Activated T-cell treated with anti-CD3 and anti-CD28 coated beads, Interleukin-2, amount 50 U/mL, for 72 hours (primary cell): ENCODE measurements around the gene ZNF41. TPM values are rescaled to one million over a fixed set of nuclear protein-coding genes. Genes with fewer than 3 reads are reported as not detected.
"Not testable (repeated sequence)": the region's sequence is repeated elsewhere in the genome, so short reads cannot be mapped to it uniquely, and the experiment has no call there.

Source experiments
- ATAC-seq, 2 donors: fragments of 150-1000 bp; cut with Tn5 transposase; replicated peaks in 1 of 2; 2 replicates each; pipeline ENCODE4 v1.10.0; 2021; ENCODE audit warnings: moderate library complexity in 2 of 2, mild to moderate bottlenecking in 1 of 2
- DNase-seq, 2 donors: peaks; one replicate each; pipeline ENCODE4 v3.0.0; 2021 to 2022; ENCODE audit warnings: mixed read lengths in 1 of 2
- H3K27ac Mint-ChIP-seq: one replicate; pipeline ENCODE4 v1.8.0; 2022; ENCODE audit warnings: mild to moderate bottlenecking, moderate library complexity, mixed read lengths
- H3K27me3 Mint-ChIP-seq: one replicate; pipeline ENCODE4 v1.8.0; 2022; ENCODE audit warnings: low read depth, mixed read lengths
- H3K36me3 Mint-ChIP-seq, 2 donors: one replicate each; pipeline ENCODE4 v1.8.0; 2022; ENCODE audit warnings: mixed read lengths in 2 of 2, mild to moderate bottlenecking in 1 of 2; ENCODE audit not compliant: insufficient read depth in 2 of 2
- H3K4me1 Mint-ChIP-seq: one replicate; pipeline ENCODE4 v1.8.0; 2022; ENCODE audit warnings: low read depth, mixed read lengths
- H3K4me3 Mint-ChIP-seq, 2 donors: one replicate each; pipeline ENCODE4 v1.8.0; 2022; ENCODE audit warnings: mild to moderate bottlenecking in 2 of 2, mixed read lengths in 2 of 2, moderate library complexity in 2 of 2
- H3K9me3 Mint-ChIP-seq, 2 donors: one replicate each; pipeline ENCODE4 v1.8.0; 2022; ENCODE audit warnings: mixed read lengths in 2 of 2
- total RNA-seq, 2 donors: library from RNA; stranded (reverse); gene quantifications; one replicate each; pipeline ENCODE4 v1.2.3, GENCODE V29; 2022

Gene ZNF41
- total RNA-seq, 2 donors from 2014 or later = 6.1 to 8.2 TPM

GRCh38 chrX:47503151-47503550 lies 20.1 kb upstream of the ZNF41 start:
- Mint-ChIP-seq H3K4me3 (no peak overlapping the region), H3K9me3 (no peaks in the 10 kb centered on the region), H3K27ac (no peak overlapping the region), H3K4me1 (no peaks in the 10 kb centered on the region), H3K27me3 (peaks cover 33% of the 10 kb centered on the region), H3K36me3 (no peaks in the 10 kb centered on the region)
- DNase-seq (no peak), ATAC-seq (no peak)

- H3K36me3 Mint-ChIP-seq = no peaks in the 10 kb centered on the region
- no peak overlapping the region for H3K27ac Mint-ChIP-seq
- H3K27me3 Mint-ChIP-seq = peaks cover 33% of the 10 kb centered on the region
- DNase-seq = no peak
- ATAC-seq = no peak
- no peaks in the 10 kb centered on the region for H3K4me1 Mint-ChIP-seq
- no peaks in the 10 kb centered on the region for H3K9me3 Mint-ChIP-seq
- no peak overlapping the region for H3K4me3 Mint-ChIP-seq
Observed at GRCh38 chrX:47502316-47503125, 19.5 kb upstream of the ZNF41 start.

- H3K4me1 Mint-ChIP-seq = no peaks in the 10 kb centered on the region
- no peak overlapping the region for H3K27ac Mint-ChIP-seq
- no peaks in the 10 kb centered on the region for H3K36me3 Mint-ChIP-seq
- H3K9me3 Mint-ChIP-seq = no peaks in the 10 kb centered on the region
- no peak overlapping the region for H3K4me3 Mint-ChIP-seq
- ATAC-seq (no peak), DNase-seq (no peak)
- peaks cover 33% of the 10 kb centered on the region for H3K27me3 Mint-ChIP-seq
Observed at GRCh38 chrX:47501226-47502074, 18.4 kb upstream of the ZNF41 start.

GRCh38 chrX:47500554-47500953 lies 17.5 kb upstream of the ZNF41 start:
- DNase-seq (no peak), ATAC-seq (no peak)
- Mint-ChIP-seq H3K4me3 (no peak overlapping the region), H3K27ac (no peak overlapping the region), H3K4me1 (no peaks in the 10 kb centered on the region), H3K9me3 (no peaks in the 10 kb centered on the region), H3K36me3 (no peaks in the 10 kb centered on the region), H3K27me3 (peaks cover 25% of the 10 kb centered on the region)

- no peak for ATAC-seq
- H3K4me1 Mint-ChIP-seq = no peaks in the 10 kb centered on the region
Observed at GRCh38 chrX:47499293-47499692, 16.3 kb upstream of the ZNF41 start.

GRCh38 chrX:47498411-47498810 lies 15.4 kb upstream of the ZNF41 start:
- no peak overlapping the region for H3K4me3 Mint-ChIP-seq
- no peak for DNase-seq
- no peaks in the 10 kb centered on the region for H3K9me3 Mint-ChIP-seq
- H3K4me1 Mint-ChIP-seq = no peaks in the 10 kb centered on the region
- ATAC-seq = no peak
- H3K36me3 Mint-ChIP-seq = no peaks in the 10 kb centered on the region
- H3K27me3 Mint-ChIP-seq = peaks cover 34% of the 10 kb centered on the region
- no peak overlapping the region for H3K27ac Mint-ChIP-seq

More at GRCh38 chrX:47499293-47499692, 16.3 kb upstream of the ZNF41 start:
- no peaks in the 10 kb centered on the region for H3K36me3 Mint-ChIP-seq
- no peaks in the 10 kb centered on the region for H3K9me3 Mint-ChIP-seq
- no peak overlapping the region for H3K4me3 Mint-ChIP-seq
- H3K27me3 Mint-ChIP-seq = peaks cover 30% of the 10 kb centered on the region
- H3K27ac Mint-ChIP-seq = no peak overlapping the region
- DNase-seq = no peak

- no peaks in the 10 kb centered on the region for H3K4me1 Mint-ChIP-seq
- no peak for ATAC-seq
- no peak overlapping the region for H3K4me3 Mint-ChIP-seq
- no peak for DNase-seq
- no peaks in the 10 kb centered on the region for H3K36me3 Mint-ChIP-seq
- peak overlapping the region; percentile 54 for H3K27ac Mint-ChIP-seq
- H3K27me3 Mint-ChIP-seq = peaks cover 32% of the 10 kb centered on the region
- no peaks in the 10 kb centered on the region for H3K9me3 Mint-ChIP-seq
Observed at GRCh38 chrX:47497271-47497888, 14.4 kb upstream of the ZNF41 start.

GRCh38 chrX:47492133-47492532 lies 9.1 kb upstream of the ZNF41 start:
- DNase-seq, H3K9me3 Mint-ChIP-seq, H3K27ac Mint-ChIP-seq, ATAC-seq, H3K36me3 Mint-ChIP-seq, H3K4me3 Mint-ChIP-seq, H3K4me1 Mint-ChIP-seq: not testable (repeated sequence)
- peaks cover 19% of the 10 kb centered on the region for H3K27me3 Mint-ChIP-seq

- H3K27ac Mint-ChIP-seq = no peak overlapping the region
- ATAC-seq = no peak
- no peak for DNase-seq
Observed at GRCh38 chrX:47489507-47490275, 6.7 kb upstream of the ZNF41 start.

GRCh38 chrX:47484885-47485284 lies 1.9 kb upstream of the ZNF41 start:
- Mint-ChIP-seq H3K36me3 (no peaks in the 10 kb centered on the region), H3K27ac (no peak overlapping the region), H3K4me3 (peak overlapping the region; percentile 82 to 88), H3K4me1 (peaks cover 37% of the 10 kb centered on the region), H3K27me3 (no peaks in the 10 kb centered on the region), H3K9me3 (no peaks in the 10 kb centered on the region)
- no peak for DNase-seq
- no peak for ATAC-seq

More at GRCh38 chrX:47489507-47490275, 6.7 kb upstream of the ZNF41 start:
- no peaks in the 10 kb centered on the region for H3K36me3 Mint-ChIP-seq
- no peak overlapping the region for H3K4me3 Mint-ChIP-seq
- peaks cover 8% of the 10 kb centered on the region for H3K4me1 Mint-ChIP-seq
- no peaks in the 10 kb centered on the region for H3K9me3 Mint-ChIP-seq
- peaks cover 13% of the 10 kb centered on the region for H3K27me3 Mint-ChIP-seq

- H3K4me1 Mint-ChIP-seq = peaks cover 43% of the 10 kb centered on the region
- no peaks in the 10 kb centered on the region for H3K9me3 Mint-ChIP-seq
- ATAC-seq (no peak), DNase-seq (peak in 1 of 2 donors; percentile 1)
- no peaks in the 10 kb centered on the region for H3K27me3 Mint-ChIP-seq
- H3K36me3 Mint-ChIP-seq = no peaks in the 10 kb centered on the region
- peak overlapping the region; percentile 88 for H3K27ac Mint-ChIP-seq
- peak overlapping the region; percentile 82 to 88 for H3K4me3 Mint-ChIP-seq
Observed at GRCh38 chrX:47483306-47484268, 565 bp upstream of the ZNF41 start.
